ENCODE measurements around the gene DIPK1A.

The DIPK1A gene

DNA sequence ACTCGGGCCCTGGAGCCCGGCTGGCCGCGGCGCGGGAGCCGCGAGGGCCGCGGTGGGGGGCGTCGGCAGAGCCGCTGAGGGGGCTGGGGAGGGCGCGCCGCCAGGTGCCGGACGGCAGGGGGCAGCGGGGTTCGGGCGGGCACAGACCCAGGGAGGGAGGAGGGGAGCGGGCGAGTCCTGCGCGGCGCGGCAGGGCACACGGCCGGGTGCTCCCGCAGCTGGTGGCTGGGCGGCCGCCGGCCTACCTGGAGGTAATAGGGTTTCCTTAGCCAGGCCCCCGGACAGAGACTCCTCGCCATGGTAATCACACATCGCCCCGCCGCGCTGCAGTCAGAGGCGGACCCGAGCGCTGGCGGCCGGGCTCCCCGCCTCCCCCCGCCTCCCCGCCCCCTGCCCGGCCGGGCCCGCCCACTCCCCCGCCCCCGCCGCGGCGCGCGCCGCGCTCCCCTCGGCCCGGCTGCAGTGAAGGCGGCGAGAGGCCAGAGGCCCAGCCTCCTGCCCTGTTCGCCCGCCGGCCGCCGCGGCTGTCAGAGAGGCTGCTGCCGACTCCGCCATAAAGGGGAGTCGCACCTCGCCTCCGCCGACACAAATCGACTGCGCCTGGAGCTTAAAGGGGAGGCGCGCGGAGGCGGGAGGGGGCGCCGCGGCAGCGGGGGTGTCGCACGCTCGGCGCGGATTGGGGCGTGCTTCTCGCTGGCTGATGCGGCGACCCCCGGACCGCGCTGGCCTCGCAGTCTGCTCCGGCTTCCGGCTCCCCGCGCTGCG lies at the start of gene DIPK1A:
Gene DIPK1A (minus strand): TSS at position 332 of the 765 bp plus-strand sequence. CDS start 33 bp downstream, at position 299.
- peak; percentile 63 for DNase-seq (ENCODE audit: low read depth)

GRCh38 chr1:93007941-93008577 lies 46.8 kb upstream of the DIPK1A start:
- DNase-seq (ENCODE audit: low read depth) = peak; percentile 79

DNA sequence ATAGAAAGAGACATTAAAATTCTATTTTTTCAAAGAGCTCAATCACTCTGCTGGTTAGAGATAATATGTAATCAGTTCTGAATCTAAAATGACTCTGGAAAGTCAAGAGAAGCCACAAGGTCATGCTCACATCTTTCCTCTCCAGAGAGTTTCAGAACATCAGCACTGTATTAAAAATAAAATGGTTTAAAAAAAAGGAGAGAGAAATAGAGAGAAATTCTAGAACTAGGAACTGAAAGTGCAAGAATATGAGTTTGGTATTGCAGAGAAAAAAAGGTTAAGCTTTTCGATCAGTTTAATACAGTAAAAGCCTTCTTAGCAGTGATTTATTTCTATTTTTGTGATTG lies 44.0 kb upstream of the DIPK1A start:
- DNase-seq (ENCODE audit: low read depth) = no peak

- DNase-seq (ENCODE audit: low read depth) = no peak
These were observed 43.4 kb upstream of the DIPK1A start for GRCh38 chr1:93004566-93005251.

GRCh38 chr1:93003981-93004380 lies 42.7 kb upstream of the DIPK1A start:
- no peak for DNase-seq (ENCODE audit: low read depth)

- no peak for DNase-seq (ENCODE audit: low read depth)
These were observed 41.5 kb upstream of the DIPK1A start for GRCh38 chr1:93002781-93003180.

- no peak for DNase-seq (ENCODE audit: low read depth)
These were observed 40.6 kb upstream of the DIPK1A start for GRCh38 chr1:93001893-93002292.

- peak; percentile 52 for DNase-seq (ENCODE audit: low read depth)
These were observed 39.5 kb upstream of the DIPK1A start for GRCh38 chr1:93000751-93001175.

GRCh38 chr1:93000291-93000690 lies 39.0 kb upstream of the DIPK1A start:
- DNase-seq (ENCODE audit: low read depth) = no peak

DNA sequence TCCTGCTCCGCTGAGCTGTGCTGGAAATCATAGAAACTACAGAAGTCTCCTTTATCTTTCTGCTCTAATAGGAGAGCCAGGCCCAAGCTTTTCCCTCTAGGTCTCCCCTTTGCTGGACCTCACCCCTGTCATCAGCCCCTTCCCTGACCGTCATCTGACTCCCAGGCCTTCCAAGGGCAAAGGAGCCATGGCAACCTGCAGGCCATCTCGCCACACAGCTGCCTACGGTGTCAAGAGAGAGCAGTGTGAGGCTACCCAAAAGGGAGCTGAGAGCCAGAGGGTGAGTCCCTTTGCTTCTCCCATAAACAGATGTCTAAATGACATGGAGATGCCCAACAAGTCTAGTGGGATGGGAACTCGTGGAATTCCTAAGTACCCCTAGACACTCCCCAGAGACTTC lies 37.6 kb upstream of the DIPK1A start:
- no peak for DNase-seq (ENCODE audit: low read depth)

DNA sequence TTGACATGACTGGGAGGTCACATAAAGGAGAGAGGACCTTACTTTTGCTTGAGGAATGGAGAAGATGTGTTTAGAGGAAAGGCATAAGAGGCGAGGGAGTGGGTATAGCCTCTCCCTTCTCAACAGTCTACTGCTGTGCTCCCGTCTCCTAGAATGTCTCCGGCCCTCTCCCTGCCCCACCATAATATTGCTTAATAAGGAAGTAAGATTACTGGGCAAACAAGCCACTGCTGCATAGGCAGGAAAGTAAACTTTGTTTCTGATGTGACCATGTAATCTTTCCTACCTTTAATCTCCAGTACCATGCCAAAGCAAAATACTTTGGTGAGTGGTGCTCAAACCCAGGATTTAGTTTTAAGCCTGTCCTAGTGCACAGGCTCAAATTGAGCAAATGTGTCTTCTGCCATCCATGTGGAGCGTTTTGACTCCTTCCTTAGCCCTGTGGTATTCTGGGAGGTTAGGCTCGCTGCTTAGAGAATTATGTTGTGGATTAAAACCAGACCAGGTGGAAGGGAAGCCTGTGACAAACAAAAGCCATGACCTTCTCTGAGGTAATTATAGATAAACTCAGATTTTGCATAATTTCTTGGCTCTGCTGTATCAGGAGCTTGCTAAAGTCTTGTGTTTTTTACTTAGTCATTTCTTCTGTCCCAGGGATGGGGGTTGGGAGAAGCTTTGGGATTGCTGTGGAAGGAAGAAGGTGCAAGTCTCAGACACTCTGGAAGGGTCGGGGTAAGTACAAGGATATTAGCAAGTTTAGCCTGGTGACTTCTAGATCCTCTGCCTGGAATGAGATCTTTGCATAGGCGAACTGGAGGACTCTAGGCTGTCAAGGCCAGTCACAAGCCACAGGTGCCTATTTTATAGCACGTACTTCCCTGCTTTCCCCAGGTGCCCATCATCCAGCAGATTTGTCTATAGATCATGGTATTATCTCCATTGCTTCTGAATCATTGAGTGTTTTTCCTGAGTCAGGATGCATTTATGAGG lies 34.5 kb upstream of the DIPK1A start:
- DNase-seq (ENCODE audit: low read depth) = no peak

DNA sequence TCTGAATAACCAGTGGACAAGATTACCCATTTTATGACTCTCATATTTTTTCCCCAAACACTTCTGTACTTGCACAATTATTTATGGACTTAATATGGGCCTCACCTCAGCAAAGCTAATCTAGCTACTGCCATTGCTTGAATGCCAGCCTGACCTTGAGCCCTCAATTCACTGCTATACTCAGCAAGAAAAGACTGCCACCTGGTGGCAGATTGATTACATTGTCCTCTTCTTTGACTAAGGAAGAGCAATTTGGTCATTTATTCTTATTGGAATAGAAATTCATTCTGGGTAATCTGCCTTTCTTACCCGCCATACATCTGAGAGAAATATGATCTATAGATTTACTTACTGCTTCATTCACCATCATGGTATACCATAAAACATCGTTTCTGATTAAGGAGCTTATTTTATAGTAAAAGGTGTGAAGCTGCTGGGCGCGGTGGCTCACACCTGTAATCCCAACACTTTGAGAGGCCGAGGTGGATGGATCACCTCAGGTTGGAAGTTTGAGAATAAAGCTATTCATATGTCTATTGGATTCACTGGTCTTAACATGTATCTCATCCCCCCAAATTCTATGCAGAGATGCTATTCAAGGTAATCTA lies 32.9 kb upstream of the DIPK1A start:
- peak; percentile 78 for DNase-seq (ENCODE audit: low read depth)

DNA sequence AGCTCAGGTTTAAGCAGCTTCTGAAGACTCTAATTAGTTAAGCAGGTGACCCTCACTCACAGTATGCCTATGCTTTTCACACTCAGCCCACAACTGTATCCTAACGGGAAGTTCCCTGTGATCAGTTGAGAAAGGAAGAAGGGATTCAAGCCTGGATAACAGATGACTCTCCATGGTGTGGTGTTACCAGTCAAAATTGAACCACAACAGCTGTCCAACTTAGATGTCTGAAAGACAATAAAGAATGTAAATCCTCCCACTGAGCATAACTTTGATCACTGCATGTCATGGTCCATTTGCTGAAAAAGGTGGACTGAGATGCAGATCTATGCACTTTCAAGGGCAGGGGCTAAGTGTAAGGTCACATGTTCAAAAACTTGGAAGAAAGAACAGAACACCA lies 32.3 kb upstream of the DIPK1A start:
- DNase-seq (ENCODE audit: low read depth) = no peak

GRCh38 chr1:92992877-92993276 lies 31.6 kb upstream of the DIPK1A start:
- DNase-seq (ENCODE audit: low read depth) = no peak

DNA sequence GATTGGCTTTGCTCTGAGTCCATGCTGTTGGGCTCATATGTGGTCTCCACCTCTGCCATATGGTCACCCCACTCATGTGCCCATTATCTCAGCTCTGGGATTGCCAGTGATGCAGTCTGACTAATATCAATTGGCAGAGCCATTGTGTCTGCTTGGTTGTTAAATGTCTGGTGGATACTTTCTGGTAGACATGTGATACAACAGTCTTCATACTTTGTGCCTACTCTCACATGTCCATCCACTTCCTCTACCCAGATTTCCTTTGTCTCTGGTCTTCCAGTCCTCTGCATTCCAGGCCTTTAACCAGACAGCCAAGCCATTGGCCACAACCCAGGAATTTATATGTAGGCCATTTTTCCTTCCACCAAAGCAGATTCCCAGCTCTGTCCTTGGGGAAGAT lies 30.8 kb upstream of the DIPK1A start:
- DNase-seq (ENCODE audit: low read depth) = no peak

- DNase-seq (ENCODE audit: low read depth) = no peak
These were observed 29.6 kb upstream of the DIPK1A start for GRCh38 chr1:92990828-92991227.

DNA sequence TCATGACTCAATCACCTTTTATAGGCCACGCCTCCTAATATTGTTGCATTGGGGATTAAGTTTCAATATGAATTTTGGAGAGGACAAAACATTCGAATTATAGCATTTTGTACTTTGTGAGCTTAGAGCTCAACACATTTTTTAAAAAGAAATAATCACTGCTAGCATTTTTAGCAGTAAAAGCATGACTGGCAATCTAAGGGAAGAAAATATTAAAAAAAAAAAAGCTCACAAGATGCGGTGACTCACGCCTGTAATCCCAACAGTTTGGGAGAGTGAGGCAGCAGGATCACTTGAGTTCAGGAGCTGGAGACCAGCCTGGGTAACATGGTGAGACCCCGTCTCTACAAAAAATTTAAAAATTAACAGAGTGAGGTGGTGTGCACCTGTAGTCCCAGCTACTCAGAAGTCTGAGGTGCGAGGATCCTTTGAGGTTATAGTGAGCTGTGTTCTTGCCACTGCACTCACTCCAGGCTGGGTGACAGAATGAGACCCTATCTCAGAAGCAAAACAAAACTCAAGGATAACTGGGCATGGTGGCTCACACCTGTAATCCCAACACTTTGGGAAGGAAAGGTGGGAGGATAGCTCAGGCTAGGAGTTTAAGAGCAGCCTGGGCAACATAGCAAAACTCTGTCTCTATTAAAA lies 28.8 kb upstream of the DIPK1A start:
- DNase-seq (ENCODE audit: low read depth) = peak; percentile 48

GRCh38 chr1:92989253-92989652 lies 28.0 kb upstream of the DIPK1A start:
- DNase-seq (ENCODE audit: low read depth) = no peak

DNA sequence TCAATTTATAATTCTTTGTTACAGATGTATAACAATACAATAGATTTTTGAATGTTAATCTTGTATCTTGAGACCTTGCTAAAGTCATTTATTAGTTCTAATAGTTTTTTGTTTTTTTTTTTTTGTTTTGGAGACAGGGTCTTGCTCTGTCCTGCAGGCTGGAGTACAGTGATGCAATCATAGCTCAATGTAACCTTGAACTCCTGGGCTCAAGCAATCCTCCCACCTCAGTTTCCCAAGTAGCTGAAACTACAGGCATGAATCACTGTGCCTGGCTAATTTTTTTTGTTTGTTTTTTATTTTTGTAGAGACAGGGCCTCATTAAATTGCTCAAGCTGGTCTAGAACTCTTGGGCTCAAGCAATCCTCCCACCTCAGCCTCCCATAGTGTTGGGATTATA lies 26.2 kb upstream of the DIPK1A start:
- DNase-seq (ENCODE audit: low read depth) = no peak

DNA sequence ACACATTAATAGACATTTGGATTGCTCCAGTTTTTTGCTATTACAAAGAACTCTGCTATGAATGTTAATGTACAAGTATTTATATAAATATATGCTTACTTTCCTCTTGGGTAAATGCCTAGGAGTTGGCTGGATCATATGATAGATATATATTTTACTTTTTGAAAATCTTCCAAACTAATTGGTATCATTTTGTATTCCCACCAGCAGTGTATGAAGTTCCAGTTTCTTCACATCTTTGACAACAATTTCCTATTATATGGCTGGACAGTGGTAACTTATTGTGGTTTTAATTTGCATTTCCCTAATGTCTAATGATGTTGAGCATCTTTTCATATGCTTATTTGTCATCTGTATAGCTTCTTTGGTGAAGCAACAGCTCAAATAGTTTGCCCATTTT lies 23.8 kb upstream of the DIPK1A start:
- DNase-seq (ENCODE audit: low read depth) = no peak
